ENCODE data around the gene MEMO1. TPM values are rescaled to one million over a fixed set of nuclear protein-coding genes. Genes with fewer than 3 reads are reported as not detected.

Gene MEMO1
- total RNA-seq, 1 donor from 2014 or later, result 55.3 TPM

DNA sequence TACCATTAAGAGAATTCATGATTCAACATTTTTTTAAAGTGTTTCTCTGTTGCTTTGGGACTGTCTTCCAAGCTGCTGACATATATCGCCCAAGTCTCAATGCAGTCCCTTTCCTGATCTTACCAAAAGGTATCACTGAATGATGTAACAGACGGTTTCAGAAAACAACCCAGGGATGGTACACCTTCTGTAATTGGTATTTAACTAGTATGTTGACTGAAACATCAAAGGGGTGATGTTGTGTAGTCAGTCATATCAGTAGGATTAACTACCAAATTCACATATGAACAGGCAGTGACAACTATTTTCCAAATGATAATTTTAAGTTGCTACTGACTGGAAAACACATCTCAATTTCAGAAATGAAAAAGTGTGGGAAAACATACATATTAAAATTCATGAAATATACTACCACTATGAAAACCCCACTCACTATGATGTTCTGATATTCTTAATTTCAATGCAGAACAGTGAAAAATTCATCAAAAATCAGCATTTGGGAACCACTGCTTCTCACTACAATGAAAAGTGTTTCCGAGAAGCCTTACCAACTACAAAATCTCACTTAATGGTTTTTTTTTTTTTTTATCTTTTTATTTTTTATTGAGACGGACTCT, 59.8 kb downstream of the MEMO1 start:
- Mint-ChIP-seq H3K27ac (ENCODE audit: unreplicated experiment) (no peak overlapping the region), H3K4me3 (no peak overlapping the region), H3K36me3 (ENCODE audit: low read depth) (peaks cover 3% of the 10 kb centered on the region), H3K27me3 (ENCODE audit: low read depth) (no peaks in the 10 kb centered on the region), H3K4me1 (no peaks in the 10 kb centered on the region), H3K9me3 (no peaks in the 10 kb centered on the region)
- DNase-seq (ENCODE audit: low read depth, low spot score), result no peak
- TF ChIP-seq, protein P1, sequence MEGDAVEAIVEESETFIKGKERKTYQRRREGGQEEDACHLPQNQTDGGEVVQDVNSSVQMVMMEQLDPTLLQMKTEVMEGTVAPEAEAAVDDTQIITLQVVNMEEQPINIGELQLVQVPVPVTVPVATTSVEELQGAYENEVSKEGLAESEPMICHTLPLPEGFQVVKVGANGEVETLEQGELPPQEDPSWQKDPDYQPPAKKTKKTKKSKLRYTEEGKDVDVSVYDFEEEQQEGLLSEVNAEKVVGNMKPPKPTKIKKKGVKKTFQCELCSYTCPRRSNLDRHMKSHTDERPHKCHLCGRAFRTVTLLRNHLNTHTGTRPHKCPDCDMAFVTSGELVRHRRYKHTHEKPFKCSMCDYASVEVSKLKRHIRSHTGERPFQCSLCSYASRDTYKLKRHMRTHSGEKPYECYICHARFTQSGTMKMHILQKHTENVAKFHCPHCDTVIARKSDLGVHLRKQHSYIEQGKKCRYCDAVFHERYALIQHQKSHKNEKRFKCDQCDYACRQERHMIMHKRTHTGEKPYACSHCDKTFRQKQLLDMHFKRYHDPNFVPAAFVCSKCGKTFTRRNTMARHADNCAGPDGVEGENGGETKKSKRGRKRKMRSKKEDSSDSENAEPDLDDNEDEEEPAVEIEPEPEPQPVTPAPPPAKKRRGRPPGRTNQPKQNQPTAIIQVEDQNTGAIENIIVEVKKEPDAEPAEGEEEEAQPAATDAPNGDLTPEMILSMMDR (conservative IDR thresholded peaks at IDR 0.05), result no peak

DNA sequence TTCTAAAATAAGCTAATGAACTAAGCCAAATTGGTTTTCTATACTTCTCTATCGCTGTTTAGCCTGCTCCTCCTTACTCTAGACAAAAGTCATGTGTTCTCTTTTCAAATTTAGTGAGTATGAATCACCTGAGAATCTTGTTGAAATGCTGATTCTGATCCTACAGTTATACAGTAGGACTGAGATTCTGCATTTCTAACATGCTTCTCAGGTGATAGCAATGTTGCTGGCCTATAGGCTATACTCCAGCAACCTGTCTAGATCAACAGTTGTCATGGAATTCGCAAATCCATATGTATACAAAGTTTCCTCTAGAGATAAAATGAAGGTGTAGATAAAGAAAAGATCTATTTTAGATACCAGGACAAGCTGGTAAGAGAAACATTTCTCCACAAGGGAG, 62.9 kb downstream of the MEMO1 start:
- Mint-ChIP-seq H3K36me3 (ENCODE audit: low read depth) (peaks cover 3% of the 10 kb centered on the region), H3K4me1 (no peaks in the 10 kb centered on the region), H3K9me3 (no peaks in the 10 kb centered on the region), H3K27me3 (ENCODE audit: low read depth) (no peaks in the 10 kb centered on the region), H3K4me3 (no peak overlapping the region), H3K27ac (ENCODE audit: unreplicated experiment) (no peak overlapping the region)
- TF ChIP-seq, protein P1 (conservative IDR thresholded peaks at IDR 0.05), result no peak
- DNase-seq (ENCODE audit: low read depth, low spot score), result no peak

DNA sequence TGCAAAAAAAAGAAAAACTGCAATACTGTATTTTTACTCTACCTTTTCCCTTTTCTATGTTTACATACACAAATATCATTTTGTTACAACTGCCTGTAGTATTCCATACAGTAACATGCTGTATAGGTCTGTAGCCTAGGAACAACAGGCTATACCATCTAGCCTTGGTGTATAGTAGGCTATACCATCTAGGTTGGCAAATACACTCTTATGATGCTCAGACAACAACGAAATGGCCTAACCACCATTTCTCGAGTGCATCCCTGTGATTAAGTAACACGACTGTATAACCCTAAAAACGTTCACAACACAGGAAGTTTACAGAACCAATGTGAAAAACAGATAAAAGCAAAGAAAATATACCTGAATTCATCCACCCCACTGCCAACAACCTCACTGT, 64.0 kb downstream of the MEMO1 start:
- DNase-seq (ENCODE audit: low read depth, low spot score), result no peak
- Mint-ChIP-seq H3K4me1 (no peaks in the 10 kb centered on the region), H3K27me3 (ENCODE audit: low read depth) (no peaks in the 10 kb centered on the region), H3K27ac (ENCODE audit: unreplicated experiment) (no peak overlapping the region), H3K36me3 (ENCODE audit: low read depth) (peaks cover 3% of the 10 kb centered on the region), H3K9me3 (no peaks in the 10 kb centered on the region), H3K4me3 (no peak overlapping the region)
- TF ChIP-seq, protein P1 (conservative IDR thresholded peaks at IDR 0.05), result no peak

DNA sequence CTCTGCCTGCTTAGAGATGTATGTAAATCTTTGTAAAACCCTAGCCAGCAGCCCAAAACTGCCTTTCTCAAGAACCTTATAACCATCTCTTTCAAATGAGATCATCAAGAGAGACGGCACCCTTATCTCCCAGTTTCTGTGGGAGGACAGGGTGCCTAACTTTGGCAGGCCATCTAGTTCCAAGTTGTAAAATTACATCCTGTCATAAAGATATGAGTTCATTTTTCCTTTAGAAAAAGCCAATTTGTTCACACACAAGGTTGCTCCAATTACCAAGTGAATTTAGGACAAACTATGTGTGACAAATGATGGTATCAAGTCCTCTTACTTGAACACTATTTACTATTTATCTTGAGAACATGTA, 65.3 kb downstream of the MEMO1 start:
- Mint-ChIP-seq H3K4me3 (no peak overlapping the region), H3K9me3 (no peaks in the 10 kb centered on the region), H3K36me3 (ENCODE audit: low read depth) (peaks cover 3% of the 10 kb centered on the region), H3K27ac (ENCODE audit: unreplicated experiment) (no peak overlapping the region), H3K4me1 (no peaks in the 10 kb centered on the region), H3K27me3 (ENCODE audit: low read depth) (no peaks in the 10 kb centered on the region)
- no peak for DNase-seq (ENCODE audit: low read depth, low spot score)
- TF ChIP-seq, protein P1 (conservative IDR thresholded peaks at IDR 0.05), result no peak

DNA sequence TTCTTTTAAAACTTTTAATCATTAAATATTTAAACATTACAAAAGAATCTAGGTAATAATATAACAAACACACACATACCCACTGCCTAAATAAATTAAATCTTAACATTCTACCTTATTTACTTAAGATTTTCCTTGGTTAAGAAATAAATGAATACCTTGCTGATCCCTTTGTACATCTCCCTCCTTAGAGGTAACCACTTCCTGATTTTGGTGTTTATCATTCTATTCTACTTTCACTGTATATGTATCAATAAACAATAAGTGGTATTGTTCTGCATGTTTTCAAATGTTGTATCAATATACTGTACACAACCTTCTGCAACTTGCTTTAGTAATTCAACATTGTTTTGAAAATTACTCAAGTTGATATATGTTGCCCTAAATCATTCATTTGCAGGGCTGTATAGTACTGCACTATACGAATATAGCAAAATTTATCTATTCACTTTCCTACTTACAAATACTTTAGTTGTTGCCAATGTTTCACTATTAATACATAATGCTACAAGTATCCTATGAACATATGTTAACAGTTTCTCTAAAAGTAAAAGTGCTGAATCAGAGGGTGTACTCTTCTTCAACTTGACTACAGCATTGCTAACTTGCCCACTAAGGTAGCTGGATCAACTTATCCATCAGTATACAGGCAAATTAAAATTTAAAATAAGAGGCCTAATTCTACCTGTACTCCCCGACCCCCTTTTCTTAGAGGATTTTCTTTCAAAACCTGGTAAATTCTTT, 65.8 kb downstream of the MEMO1 start:
- no peaks in the 10 kb centered on the region for H3K27me3 Mint-ChIP-seq (ENCODE audit: low read depth)

More for the DNA sequence above, 65.8 kb downstream of the MEMO1 start:
- H3K4me3 Mint-ChIP-seq, result no peak overlapping the region
- H3K4me1 Mint-ChIP-seq, result no peaks in the 10 kb centered on the region
- H3K36me3 Mint-ChIP-seq (ENCODE audit: low read depth), result peaks cover 3% of the 10 kb centered on the region
- no peak overlapping the region for H3K27ac Mint-ChIP-seq (ENCODE audit: unreplicated experiment)
- no peaks in the 10 kb centered on the region for H3K9me3 Mint-ChIP-seq
- no peak for DNase-seq (ENCODE audit: low read depth, low spot score)
- TF ChIP-seq, protein P1 (conservative IDR thresholded peaks at IDR 0.05), result no peak

Measured in neural crest cell (in vitro differentiated cells).